Activated CD4-positive, alpha-beta T cell treated with anti-CD3 and anti-CD28 coated beads for 36 hours (primary cell): ENCODE measurements around the gene TRIM22. TPM values are rescaled to one million over a fixed set of nuclear protein-coding genes. Genes with fewer than 3 reads are reported as not detected.
A peak's percentile ranks its signal among the peaks of the same experiment; 100 is the strongest.
"Not testable (repeated sequence)": the region's sequence is repeated elsewhere in the genome, so short reads cannot be mapped to it uniquely, and the experiment has no call there.

Experiments used
- ATAC-seq: fragments of 200-7000 bp; cut with Tn5 transposase; one replicate; pipeline ENCODE4 v1.10.0; 2021; ENCODE audit warnings: mild to moderate bottlenecking, moderate library complexity
- CTCF ChIA-PET: fragments of 350-600 bp; sonication (Branson Sonifier 250); formaldehyde crosslinking; loops from one replicate; lab custom pipeline; 2021; ENCODE audit warnings: antibody characterized with exemption; lab: Charles Lee
- POLR2A ChIA-PET: fragments of 350-600 bp; sonication (Branson Sonifier 250); formaldehyde crosslinking; loops from one replicate; lab custom pipeline; 2021; ENCODE audit warnings: antibody characterized with exemption, inconsistent platforms; lab: Charles Lee
- DNase-seq: peaks from one replicate; pipeline ENCODE4 v3.0.0-alpha.2; 2020
- H3K27ac Mint-ChIP-seq: one replicate; pipeline ENCODE4 v1.8.0; 2021; ENCODE audit warnings: mixed read lengths
- H3K27me3 Mint-ChIP-seq: one replicate; pipeline ENCODE4 v1.8.0; 2021; ENCODE audit warnings: mixed read lengths
- H3K36me3 Mint-ChIP-seq: one replicate; pipeline ENCODE4 v1.8.0; 2021; ENCODE audit warnings: low read depth, mixed read lengths
- H3K4me1 Mint-ChIP-seq: one replicate; pipeline ENCODE4 v1.8.0; 2021; ENCODE audit warnings: mixed read lengths
- H3K4me3 Mint-ChIP-seq: one replicate; pipeline ENCODE4 v1.8.0; 2021; ENCODE audit warnings: mild to moderate bottlenecking, moderate library complexity, mixed read lengths
- H3K9me3 Mint-ChIP-seq: one replicate; pipeline ENCODE4 v1.8.0; 2021; ENCODE audit warnings: low read depth, mixed read lengths
- intact Hi-C, 2 experiments: fragments of 100-400 bp; cut with DNase I in 1 of 2; cut with micrococcal nuclease in 1 of 2; formaldehyde crosslinking; loops; one replicate each; pipeline versions ENCODE4 v1.14.2 to v1.15.1; 2022 to 2024; cut with DNase I, micrococcal nuclease
- total RNA-seq, 2 experiments: library from RNA; stranded (reverse); gene quantifications; one replicate each; pipeline ENCODE4 v1.2.3, GENCODE V29; 2021

TRIM22 gene
- total RNA-seq, 2 experiments from 2014 or later: 73.4 to 101 TPM

GRCh38 chr11:5712507-5712906, 22.9 kb downstream of the TRIM22 start:
- intact Hi-C loops: loop anchor here in 1 of 2 experiments (1.0 to 5.0 kb wide), 2 partner anchors 112 to 235 kb away; no protein-coding TSS in a partner anchor
- Mint-ChIP-seq H3K4me1 (peaks cover 3% of the 10 kb centered on the region), H3K36me3 (peaks cover 21% of the 10 kb centered on the region), H3K4me3 (no peak overlapping the region), H3K27me3 (no peaks in the 10 kb centered on the region), H3K27ac (no peak overlapping the region), H3K9me3 (peaks cover 2% of the 10 kb centered on the region)
- CTCF ChIA-PET: interaction anchor here (0.5 to 1.6 kb wide), 5 partner anchors 11 to 113 kb away, joined by 3 to 7 read pairs (median 4); partner anchors contain the start of gene TRIM5
- POLR2A ChIA-PET: no interaction called here
- DNase-seq: no peak
- peak; percentile 49 for ATAC-seq

- peaks cover 3% of the 10 kb centered on the region for H3K4me1 Mint-ChIP-seq
- intact Hi-C loops: loop anchor here in 1 of 2 experiments (5.0 kb wide), 1 partner anchor 236 kb away; no protein-coding TSS in a partner anchor
- no peaks in the 10 kb centered on the region for H3K27me3 Mint-ChIP-seq
- no peak overlapping the region for H3K4me3 Mint-ChIP-seq
- ChIA-PET CTCF (interaction anchor here (0.5 to 1.8 kb wide), 6 partner anchors 12 to 1794 kb away, joined by 3 to 7 read pairs (median 4); partner anchors contain the start of gene TRIM5), POLR2A (no interaction called here)
- DNase-seq (no peak), ATAC-seq (peak; percentile 26)
- H3K27ac Mint-ChIP-seq: no peak overlapping the region
- peaks cover 15% of the 10 kb centered on the region for H3K36me3 Mint-ChIP-seq
- H3K9me3 Mint-ChIP-seq: peaks cover 7% of the 10 kb centered on the region
Observed at GRCh38 chr11:5713695-5714094, 24.1 kb downstream of the TRIM22 start.

- H3K27me3 Mint-ChIP-seq: not testable (repeated sequence)
Observed at GRCh38 chr11:5716518-5716917, 26.9 kb downstream of the TRIM22 start.

GRCh38 chr11:5719703-5720495, 30.3 kb downstream of the TRIM22 start:
- intact Hi-C loops: no loop called here
- Mint-ChIP-seq H3K27ac (no peak overlapping the region), H3K4me1 (no peaks in the 10 kb centered on the region), H3K36me3 (no peaks in the 10 kb centered on the region), H3K9me3 (peaks cover 7% of the 10 kb centered on the region), H3K4me3 (no peak overlapping the region), H3K27me3 (no peaks in the 10 kb centered on the region)
- no peak for DNase-seq
- ATAC-seq: no peak
- ChIA-PET CTCF (no interaction called here), POLR2A (no interaction called here)

More at GRCh38 chr11:5716518-5716917, 26.9 kb downstream of the TRIM22 start:
- H3K4me3 Mint-ChIP-seq, H3K36me3 Mint-ChIP-seq, intact Hi-C loops, CTCF ChIA-PET, ATAC-seq, DNase-seq, POLR2A ChIA-PET, H3K27ac Mint-ChIP-seq, H3K4me1 Mint-ChIP-seq, H3K9me3 Mint-ChIP-seq: not testable (repeated sequence)

GRCh38 chr11:5722622-5723021, 33.0 kb downstream of the TRIM22 start:
- Mint-ChIP-seq H3K27me3 (no peaks in the 10 kb centered on the region), H3K4me1 (no peaks in the 10 kb centered on the region), H3K27ac (no peak overlapping the region), H3K9me3 (peaks cover 5% of the 10 kb centered on the region), H3K36me3 (no peaks in the 10 kb centered on the region), H3K4me3 (no peak overlapping the region)
- ATAC-seq (no peak), DNase-seq (no peak)
- ChIA-PET POLR2A (no interaction called here), CTCF (no interaction called here)
- intact Hi-C loops: no loop called here

- ChIA-PET CTCF (interaction anchor here (1.1 kb wide), 1 partner anchor 9 kb away, joined by 3 read pairs; no protein-coding TSS in a partner anchor), POLR2A (no interaction called here)
- Mint-ChIP-seq H3K27ac (no peak overlapping the region), H3K4me3 (no peak overlapping the region), H3K36me3 (no peaks in the 10 kb centered on the region), H3K9me3 (no peaks in the 10 kb centered on the region), H3K4me1 (no peaks in the 10 kb centered on the region), H3K27me3 (no peaks in the 10 kb centered on the region)
- DNase-seq (no peak), ATAC-seq (no peak)
- intact Hi-C loops: no loop called here
Observed at GRCh38 chr11:5726351-5726750, 36.8 kb downstream of the TRIM22 start.

- intact Hi-C loops: no loop called here
- DNase-seq: no peak
- no peaks in the 10 kb centered on the region for H3K36me3 Mint-ChIP-seq
- CTCF ChIA-PET: interaction anchor here (0.6 to 1.0 kb wide), 3 partner anchors 17 to 352 kb away, joined by 3 to 5 read pairs (median 4); partner anchors contain the start of gene OR52B6
- ATAC-seq: no peak
- no peaks in the 10 kb centered on the region for H3K27me3 Mint-ChIP-seq
- H3K4me1 Mint-ChIP-seq: no peaks in the 10 kb centered on the region
- no peak overlapping the region for H3K27ac Mint-ChIP-seq
- no peak overlapping the region for H3K4me3 Mint-ChIP-seq
- H3K9me3 Mint-ChIP-seq: no peaks in the 10 kb centered on the region
- POLR2A ChIA-PET: no interaction called here
Observed at GRCh38 chr11:5727691-5728090, 38.1 kb downstream of the TRIM22 start.

GRCh38 chr11:5736396-5736795, 46.8 kb downstream of the TRIM22 start, which contains the start of gene OR56B1:
TSS of gene OR56B1 (plus strand) at chr11:5736448. CDS start at chr11:5736517, 69 bp downstream.
- ATAC-seq (no peak), DNase-seq (no peak)
- no peaks in the 10 kb centered on the region for H3K36me3 Mint-ChIP-seq
- H3K4me1 Mint-ChIP-seq: no peaks in the 10 kb centered on the region
- peaks cover 11% of the 10 kb centered on the region for H3K9me3 Mint-ChIP-seq
- no peak within 1 kb of the TSS for H3K4me3 Mint-ChIP-seq
- ChIA-PET POLR2A (no interaction called here), CTCF (no interaction called here)
- no peak within 1 kb of the TSS for H3K27ac Mint-ChIP-seq
- intact Hi-C loops: no loop called here
- no peaks in the 10 kb centered on the region for H3K27me3 Mint-ChIP-seq

GRCh38 chr11:5737091-5737490, 47.5 kb downstream of the TRIM22 start:
- ATAC-seq (no peak), DNase-seq (no peak)
- POLR2A ChIA-PET: no interaction called here
- Mint-ChIP-seq H3K27ac (no peak overlapping the region), H3K36me3 (no peaks in the 10 kb centered on the region), H3K4me3 (no peak overlapping the region), H3K9me3 (peaks cover 17% of the 10 kb centered on the region), H3K4me1 (no peaks in the 10 kb centered on the region), H3K27me3 (no peaks in the 10 kb centered on the region)
- CTCF ChIA-PET: interaction anchor here (1.1 kb wide), 1 partner anchor 12 kb away, joined by 4 read pairs; no protein-coding TSS in a partner anchor
- intact Hi-C loops: no loop called here

GRCh38 chr11:5737670-5738392, 48.2 kb downstream of the TRIM22 start:
- ChIA-PET POLR2A (no interaction called here), CTCF (interaction anchor here (1.0 to 1.1 kb wide), 2 partner anchors 11 to 78 kb away, joined by 3 to 4 read pairs; no protein-coding TSS in a partner anchor)
- Mint-ChIP-seq H3K36me3 (peaks cover 1% of the 10 kb centered on the region), H3K4me1 (no peaks in the 10 kb centered on the region), H3K27me3 (peaks cover 2% of the 10 kb centered on the region), H3K9me3 (peaks cover 21% of the 10 kb centered on the region), H3K27ac (no peak overlapping the region), H3K4me3 (no peak overlapping the region)
- DNase-seq (no peak), ATAC-seq (no peak)
- intact Hi-C loops: no loop called here

- H3K27ac Mint-ChIP-seq: no peak overlapping the region
- no peak overlapping the region for H3K4me3 Mint-ChIP-seq
- peaks cover 1% of the 10 kb centered on the region for H3K36me3 Mint-ChIP-seq
- POLR2A ChIA-PET: no interaction called here
- peaks cover 22% of the 10 kb centered on the region for H3K9me3 Mint-ChIP-seq
- intact Hi-C loops: no loop called here
- ATAC-seq (no peak), DNase-seq (no peak)
- H3K27me3 Mint-ChIP-seq: peaks cover 2% of the 10 kb centered on the region
- CTCF ChIA-PET: interaction anchor here (1.0 to 1.1 kb wide), 2 partner anchors 11 to 79 kb away, joined by 3 to 4 read pairs; no protein-coding TSS in a partner anchor
- H3K4me1 Mint-ChIP-seq: no peaks in the 10 kb centered on the region
Observed at GRCh38 chr11:5738431-5738830, 48.8 kb downstream of the TRIM22 start.
